NCI-H2107 treated with DMSO at 0.1 percent for 48 hours (cell line): ENCODE results near the gene CACNG7.

ENCODE experiments used
- DNase-seq: peaks from one replicate; lab custom pipeline; 2025; ENCODE audit not compliant: unreplicated experiment; lab: John Stamatoyannopoulos, UW

Gene CACNG7

GRCh38 chr19:53878776-53879139 is 30.3 kb upstream of the CACNG7 start:
- no peak for DNase-seq

GRCh38 chr19:53879140-53880081 is 29.7 kb upstream of the CACNG7 start:
- no peak for DNase-seq

- no peak for DNase-seq
These were observed 28.2 kb upstream of the CACNG7 start for GRCh38 chr19:53880711-53881481.

- no peak for DNase-seq
These were observed 27.3 kb upstream of the CACNG7 start, which contains the start of gene PRKCG for GRCh38 chr19:53881482-53882390. Gene PRKCG, plus strand, starts transcription at chr19:53882197. Its CDS starts 298 bp downstream, at chr19:53882495.

GRCh38 chr19:53882391-53883050 is 26.6 kb upstream of the CACNG7 start:
- DNase-seq: no peak

- DNase-seq: no peak
These were observed 25.8 kb upstream of the CACNG7 start for GRCh38 chr19:53883231-53883661.

- no peak for DNase-seq
These were observed 25.3 kb upstream of the CACNG7 start for GRCh38 chr19:53883741-53884140.

GRCh38 chr19:53884256-53884655 is 24.8 kb upstream of the CACNG7 start:
- DNase-seq: no peak

- no peak for DNase-seq
These were observed 24.0 kb upstream of the CACNG7 start for GRCh38 chr19:53885036-53885435.

- DNase-seq: no peak
These were observed 16.6 kb upstream of the CACNG7 start for GRCh38 chr19:53892301-53892980.

- DNase-seq: no peak
These were observed 16.1 kb upstream of the CACNG7 start for GRCh38 chr19:53892981-53893325.

- no peak for DNase-seq
These were observed 14.4 kb upstream of the CACNG7 start for GRCh38 chr19:53894707-53895106.

GRCh38 chr19:53896682-53897081 is 12.4 kb upstream of the CACNG7 start:
- DNase-seq: no peak

GRCh38 chr19:53897459-53897858 is 11.6 kb upstream of the CACNG7 start:
- DNase-seq: no peak

GRCh38 chr19:53898166-53898565 is 10.9 kb upstream of the CACNG7 start:
- DNase-seq: no peak

- DNase-seq: no peak
These were observed 10.3 kb upstream of the CACNG7 start for GRCh38 chr19:53898636-53899341.

- no peak for DNase-seq
These were observed 8.8 kb upstream of the CACNG7 start for GRCh38 chr19:53900191-53900860.

GRCh38 chr19:53903055-53903680 is 5.9 kb upstream of the CACNG7 start:
- DNase-seq: no peak
